Tibial artery (tissue), 4 donors: ENCODE data around the gene TMEM245.

ENCODE experiments used
- DNase-seq, 2 donors: peaks; one replicate each; pipeline ENCODE4 v3.0.0-alpha.2; 2019
- H3K27ac ChIP-seq, 2 donors: fragments of 200-600 bp; sonication (generic) in 1 of 2; 1 replicate in 1 of 2; 2 replicates in 1 of 2; pipeline ENCODE4 v1.5.1; 2018 to 2019; ENCODE audit warnings: mild to moderate bottlenecking in 1 of 2
- H3K27me3 ChIP-seq, 2 donors: fragments of 200-600 bp; sonication (generic) in 1 of 2; one replicate each; pipeline versions ENCODE4 v1.5.1 to v1.6.0; 2016 to 2019
- H3K36me3 ChIP-seq, 3 donors: fragments of 200-600 bp; sonication (generic) in 2 of 3; one replicate each; pipeline ENCODE4 v1.5.1; 2016 to 2019; ENCODE audit warnings: mild to moderate bottlenecking in 2 of 3
- H3K4me1 ChIP-seq, 4 donors: fragments of 200-600 bp; sonication (generic) in 2 of 4; 1 replicate in 3 of 4; 2 replicates in 1 of 4; pipeline ENCODE4 v1.5.1; 2016 to 2019
- H3K4me3 ChIP-seq, 2 donors: fragments of 200-600 bp; sonication (generic) in 1 of 2; 1 replicate in 1 of 2; 2 replicates in 1 of 2; pipeline ENCODE4 v1.5.1; 2018 to 2019; ENCODE audit warnings: mild to moderate bottlenecking in 2 of 2
- H3K9me3 ChIP-seq, 3 donors: fragments of 200-600 bp; sonication (generic) in 1 of 3; one replicate each; pipeline ENCODE4 v1.5.1; 2016 to 2019
- intact Hi-C: fragments of 100-400 bp; cut with DNase I; formaldehyde crosslinking; loops from one replicate; pipeline ENCODE4 v1.15.0; 2023; ENCODE audit warnings: low total_unique reads
- TF ChIP-seq, protein P1 (sequence below), 2 experiments: fragments of 200-600 bp in 1 of 2; fragments of 450-650 bp in 1 of 2; IDR thresholded peaks; one replicate each; pipeline ENCODE4 v1.5.1; 2017 to 2019; ENCODE audit warnings: antibody characterized with exemption in 2 of 2, mild to moderate bottlenecking in 1 of 2, moderate library complexity in 1 of 2

TMEM245 gene

GRCh38 chr9:109031241-109031640 is 88.5 kb downstream of the TMEM245 start:
- Histone ChIP-seq H3K27ac (no peak overlapping the region), H3K27me3 (no peaks in the 10 kb centered on the region), H3K9me3 (no peaks in the 10 kb centered on the region), H3K36me3 (peaks cover 9 to 38% (median 13%) of the 10 kb centered on the region in 3 donors), H3K4me1 (peaks cover 0 to 23% (median 3%) of the 10 kb centered on the region in 4 donors), H3K4me3 (no peak overlapping the region)
- no peak for DNase-seq
- TF ChIP-seq, protein P1, sequence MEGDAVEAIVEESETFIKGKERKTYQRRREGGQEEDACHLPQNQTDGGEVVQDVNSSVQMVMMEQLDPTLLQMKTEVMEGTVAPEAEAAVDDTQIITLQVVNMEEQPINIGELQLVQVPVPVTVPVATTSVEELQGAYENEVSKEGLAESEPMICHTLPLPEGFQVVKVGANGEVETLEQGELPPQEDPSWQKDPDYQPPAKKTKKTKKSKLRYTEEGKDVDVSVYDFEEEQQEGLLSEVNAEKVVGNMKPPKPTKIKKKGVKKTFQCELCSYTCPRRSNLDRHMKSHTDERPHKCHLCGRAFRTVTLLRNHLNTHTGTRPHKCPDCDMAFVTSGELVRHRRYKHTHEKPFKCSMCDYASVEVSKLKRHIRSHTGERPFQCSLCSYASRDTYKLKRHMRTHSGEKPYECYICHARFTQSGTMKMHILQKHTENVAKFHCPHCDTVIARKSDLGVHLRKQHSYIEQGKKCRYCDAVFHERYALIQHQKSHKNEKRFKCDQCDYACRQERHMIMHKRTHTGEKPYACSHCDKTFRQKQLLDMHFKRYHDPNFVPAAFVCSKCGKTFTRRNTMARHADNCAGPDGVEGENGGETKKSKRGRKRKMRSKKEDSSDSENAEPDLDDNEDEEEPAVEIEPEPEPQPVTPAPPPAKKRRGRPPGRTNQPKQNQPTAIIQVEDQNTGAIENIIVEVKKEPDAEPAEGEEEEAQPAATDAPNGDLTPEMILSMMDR (IDR thresholded peaks at IDR 0.05) = no peak
- intact Hi-C loops = no loop called here

- H3K36me3 ChIP-seq = peaks cover 9 to 38% (median 13%) of the 10 kb centered on the region in 3 donors
- H3K4me1 ChIP-seq = peaks cover 0 to 14% (median 1%) of the 10 kb centered on the region in 4 donors
- no peak overlapping the region for H3K4me3 ChIP-seq
- H3K27me3 ChIP-seq = no peaks in the 10 kb centered on the region
- TF ChIP-seq, protein P1 (IDR thresholded peaks at IDR 0.05) = no peak
- no peak for DNase-seq
- no peaks in the 10 kb centered on the region for H3K9me3 ChIP-seq
- no peak overlapping the region for H3K27ac ChIP-seq
- intact Hi-C loops = no loop called here
Measured at GRCh38 chr9:109030426-109030825, 89.3 kb downstream of the TMEM245 start.

DNA sequence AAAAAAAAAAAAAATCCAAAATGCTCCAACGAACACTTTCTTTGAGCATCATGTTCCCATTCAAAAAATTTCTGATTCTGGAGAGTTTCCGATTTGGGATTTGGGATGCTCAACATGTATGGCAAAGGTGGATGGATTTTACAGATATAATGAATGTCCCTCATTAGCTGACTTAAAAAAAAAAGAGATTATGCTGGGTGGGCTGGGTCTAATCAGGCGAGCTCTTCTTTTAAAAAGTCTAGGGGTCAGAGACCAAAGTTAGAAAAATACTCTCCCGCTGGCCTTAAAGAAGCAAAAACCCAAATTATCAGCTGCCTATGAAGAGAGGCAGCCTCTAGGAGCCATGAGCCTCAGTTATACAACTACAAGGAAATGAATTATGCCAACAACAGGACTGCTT is 91.3 kb downstream of the TMEM245 start:
- Histone ChIP-seq H3K27ac (no peak overlapping the region), H3K9me3 (no peaks in the 10 kb centered on the region), H3K4me3 (no peak overlapping the region), H3K4me1 (peaks cover 0 to 12% (median 0%) of the 10 kb centered on the region in 4 donors), H3K36me3 (peaks cover 8 to 23% (median 9%) of the 10 kb centered on the region in 3 donors), H3K27me3 (no peaks in the 10 kb centered on the region)
- intact Hi-C loops = no loop called here
- TF ChIP-seq, protein P1 (IDR thresholded peaks at IDR 0.05) = no peak
- no peak for DNase-seq

DNA sequence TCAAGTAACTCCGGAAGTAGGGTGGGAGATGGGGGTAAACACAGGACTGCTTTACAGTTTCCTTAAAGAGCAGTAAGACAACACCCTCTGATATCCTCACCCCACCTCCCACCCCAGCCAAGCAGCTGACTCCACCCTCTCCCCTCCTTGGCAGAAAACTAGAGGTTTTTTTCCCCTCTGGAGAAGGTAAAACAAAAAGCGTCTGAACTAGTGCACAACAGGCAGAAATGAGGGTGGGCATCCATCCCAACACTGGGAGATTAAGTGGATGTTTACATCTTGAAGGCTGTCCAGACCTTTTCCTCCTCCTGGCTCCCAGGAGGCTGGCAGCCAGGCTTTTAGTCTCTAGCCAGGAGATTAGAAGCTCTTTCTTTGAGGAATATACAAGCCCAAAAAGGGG is 92.6 kb downstream of the TMEM245 start:
- intact Hi-C loops = no loop called here
- TF ChIP-seq, protein P1 (IDR thresholded peaks at IDR 0.05) = no peak
- DNase-seq = no peak
- H3K27me3 ChIP-seq = no peaks in the 10 kb centered on the region
- no peak overlapping the region for H3K4me3 ChIP-seq
- H3K27ac ChIP-seq = no peak overlapping the region
- H3K4me1 ChIP-seq = peaks cover 0 to 12% (median 0%) of the 10 kb centered on the region in 4 donors
- H3K9me3 ChIP-seq = no peaks in the 10 kb centered on the region
- H3K36me3 ChIP-seq = peaks cover 0 to 11% (median 0%) of the 10 kb centered on the region in 3 donors

DNA sequence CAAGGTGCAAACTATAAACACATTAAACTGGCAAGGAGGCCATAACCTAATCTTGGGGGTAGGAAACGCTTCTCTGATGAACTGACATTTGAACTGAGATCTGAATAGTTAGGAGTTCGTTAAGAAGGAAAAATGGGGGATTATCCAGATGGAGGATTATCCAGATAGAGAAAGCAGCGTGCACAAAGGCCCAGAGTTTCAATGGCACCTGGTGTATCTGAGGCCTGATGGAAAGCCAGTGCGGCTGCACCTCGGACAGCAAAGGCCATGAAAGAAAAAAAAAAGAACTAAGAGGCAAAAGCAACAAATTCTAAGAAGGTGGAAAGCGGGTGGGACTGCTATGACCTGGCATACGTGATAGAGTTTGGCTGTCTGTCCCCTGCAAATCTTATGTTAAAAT is 93.4 kb downstream of the TMEM245 start:
- TF ChIP-seq, protein P1 (IDR thresholded peaks at IDR 0.05) = no peak
- peaks cover 0 to 6% (median 0%) of the 10 kb centered on the region in 3 donors for H3K36me3 ChIP-seq
- no peak for DNase-seq
- H3K4me1 ChIP-seq = peaks cover 0 to 12% (median 0%) of the 10 kb centered on the region in 4 donors
- intact Hi-C loops = no loop called here
- no peak overlapping the region for H3K27ac ChIP-seq
- no peak overlapping the region for H3K4me3 ChIP-seq
- H3K27me3 ChIP-seq = no peaks in the 10 kb centered on the region
- no peaks in the 10 kb centered on the region for H3K9me3 ChIP-seq

DNA sequence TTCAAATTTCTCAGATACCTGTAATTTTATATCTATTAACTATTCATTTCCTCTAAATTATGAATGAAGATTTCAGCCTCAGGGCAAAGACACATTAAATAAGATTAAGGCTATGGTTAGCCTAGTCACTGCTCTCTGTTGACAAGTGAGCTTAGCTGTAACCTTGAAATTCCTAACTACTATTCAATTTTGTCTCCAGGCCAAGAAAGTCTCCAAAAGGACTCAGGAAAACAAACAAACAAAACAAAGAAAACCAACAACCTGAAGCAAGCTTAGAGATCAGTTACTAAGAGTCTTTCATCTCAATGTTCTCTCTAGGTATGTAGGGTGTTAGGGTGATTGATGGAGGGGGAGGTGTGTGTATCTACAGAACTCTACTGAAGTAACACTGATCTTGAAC is 96.9 kb downstream of the TMEM245 start:
- peaks cover 3 to 12% (median 8%) of the 10 kb centered on the region in 3 donors for H3K36me3 ChIP-seq
- intact Hi-C loops = no loop called here
- no peaks in the 10 kb centered on the region for H3K9me3 ChIP-seq

More for the DNA sequence above, 96.9 kb downstream of the TMEM245 start:
- DNase-seq = no peak
- H3K4me1 ChIP-seq = peaks cover 0 to 12% (median 0%) of the 10 kb centered on the region in 4 donors
- no peak overlapping the region for H3K4me3 ChIP-seq
- TF ChIP-seq, protein P1 (IDR thresholded peaks at IDR 0.05) = no peak
- no peaks in the 10 kb centered on the region for H3K27me3 ChIP-seq
- no peak overlapping the region for H3K27ac ChIP-seq
